NCI-H1417 treated with DMSO at 0.1 percent for 48 hours (cell line): ENCODE measurements around the gene PSME1.
"Not testable (repeated sequence)": the region's sequence is repeated elsewhere in the genome, so short reads cannot be mapped to it uniquely, and the experiment has no call there.

Experiments used
- DNase-seq: peaks from one replicate; lab custom pipeline; 2025; lab: John Stamatoyannopoulos, UW

The PSME1 gene

GRCh38 chr14:24105609-24106239 lies 30.3 kb upstream of the PSME1 start:
- DNase-seq = not testable (repeated sequence)

- DNase-seq = no peak
These were observed 29.2 kb upstream of the PSME1 start for GRCh38 chr14:24106672-24107271.

- no peak for DNase-seq
These were observed 27.6 kb upstream of the PSME1 start for GRCh38 chr14:24108336-24108874.

DNA sequence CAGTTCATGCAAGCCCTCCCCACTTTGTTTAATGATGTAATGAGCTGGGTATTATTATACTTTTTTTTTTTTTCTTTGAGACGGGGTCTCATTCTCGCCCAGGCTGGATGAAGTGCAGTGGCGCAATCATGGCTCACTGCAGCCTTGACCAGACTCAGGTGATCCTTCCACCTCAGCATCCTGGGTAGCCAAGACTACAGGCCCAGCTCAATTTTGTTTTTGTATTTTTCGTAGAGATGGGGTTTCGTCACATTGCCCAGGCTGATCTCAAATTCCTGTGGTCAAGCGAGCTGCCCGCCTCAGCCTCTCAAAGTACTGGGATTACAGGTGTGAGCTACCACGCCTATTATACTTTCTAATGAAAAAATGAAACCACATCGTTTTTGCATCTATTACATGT lies 25.9 kb upstream of the PSME1 start:
- no peak for DNase-seq

- DNase-seq = no peak
These were observed 25.5 kb upstream of the PSME1 start for GRCh38 chr14:24110523-24110922.

GRCh38 chr14:24113379-24113800 lies 22.6 kb upstream of the PSME1 start:
- DNase-seq = no peak

DNA sequence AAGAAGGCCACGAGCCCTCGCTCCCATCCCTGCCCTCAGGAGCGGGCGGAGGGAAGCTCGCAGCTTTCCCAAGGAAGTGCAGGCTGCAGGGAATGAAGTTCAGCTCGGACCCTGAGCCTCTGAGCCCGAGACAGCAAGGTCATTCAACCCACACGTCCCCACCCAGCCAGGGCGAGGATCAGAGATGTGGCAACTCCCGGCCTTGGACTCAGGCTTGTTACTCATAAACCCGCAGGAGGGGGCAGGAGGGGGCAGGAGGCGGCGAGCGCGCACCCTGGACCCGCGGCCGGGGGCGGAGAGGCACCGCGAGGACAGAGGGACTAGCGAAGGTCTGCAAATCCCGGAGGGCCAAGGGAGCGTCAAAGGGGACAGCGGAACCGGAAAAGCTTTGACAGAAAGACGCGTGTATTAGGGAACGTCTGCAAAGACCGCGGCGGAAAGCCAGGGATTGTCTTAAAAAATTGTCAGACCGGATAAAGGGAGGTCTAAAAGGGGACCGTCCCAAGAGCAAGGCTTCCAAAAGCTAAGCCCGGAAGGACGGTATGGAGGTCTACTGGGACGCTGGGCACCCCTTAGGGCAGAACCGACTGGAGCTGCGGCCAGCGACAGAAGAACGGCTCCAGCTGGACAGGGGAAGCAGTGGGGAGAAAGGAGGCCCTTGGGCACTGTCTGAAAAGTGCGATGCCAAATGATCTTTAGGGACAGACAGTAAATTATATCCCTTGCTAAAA lies 22.0 kb upstream of the PSME1 start:
- peak; percentile 86 for DNase-seq

GRCh38 chr14:24114532-24115421 lies 21.2 kb upstream of the PSME1 start, which contains the start of the genes DCAF11 and NRL:
Gene DCAF11, plus strand, starts transcription at chr14:24114777. Its CDS starts 818 bp downstream, at chr14:24115595.
Gene NRL, minus strand, starts transcription at chr14:24114949. Its CDS starts 32,101 bp downstream, at chr14:24082848.
- DNase-seq = peak; percentile 99

GRCh38 chr14:24115422-24116127 lies 20.4 kb upstream of the PSME1 start:
- no peak for DNase-seq

GRCh38 chr14:24116128-24116814 lies 19.7 kb upstream of the PSME1 start:
- no peak for DNase-seq

- DNase-seq = no peak
These were observed 18.8 kb upstream of the PSME1 start for GRCh38 chr14:24117179-24117578.

GRCh38 chr14:24119691-24120090 lies 16.3 kb upstream of the PSME1 start:
- no peak for DNase-seq

DNA sequence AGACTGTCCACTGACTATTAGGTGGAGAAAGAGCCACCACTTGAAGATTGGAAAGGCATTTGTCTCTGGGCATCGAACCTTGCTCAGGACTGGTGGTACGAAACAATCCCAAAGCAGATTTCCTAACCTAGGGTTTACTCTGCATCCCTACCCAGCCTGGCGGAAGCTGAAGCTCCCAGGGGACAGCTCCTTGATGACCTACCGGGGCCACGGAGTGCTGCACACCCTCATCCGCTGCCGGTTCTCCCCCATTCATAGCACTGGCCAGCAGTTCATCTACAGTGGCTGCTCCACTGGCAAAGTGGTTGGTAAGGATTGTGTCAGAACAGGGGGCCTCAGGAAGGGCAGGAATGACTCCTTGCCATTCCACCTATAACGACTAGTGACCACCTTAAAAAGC lies 14.8 kb upstream of the PSME1 start:
- DNase-seq = no peak

DNA sequence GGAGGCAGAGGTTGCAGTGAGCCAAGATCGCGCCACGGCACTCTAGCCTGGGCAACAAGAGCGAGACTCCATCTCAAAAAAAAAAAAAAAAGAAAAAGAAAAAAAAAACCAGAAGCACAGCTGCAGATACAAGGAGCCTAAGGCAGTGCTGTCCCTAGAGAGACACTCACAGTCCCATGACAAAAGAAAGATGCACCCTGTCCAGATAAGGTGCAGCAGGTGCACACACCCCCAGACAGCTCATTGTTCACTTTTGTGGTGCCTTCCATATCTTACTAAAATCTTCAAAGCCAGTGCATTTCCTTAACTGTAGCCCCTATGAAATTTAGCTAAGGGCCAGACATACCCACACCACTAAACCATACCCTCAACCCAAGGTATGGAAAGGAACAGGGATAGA lies 13.6 kb upstream of the PSME1 start:
- DNase-seq = no peak

- no peak for DNase-seq
These were observed 13.1 kb upstream of the PSME1 start for GRCh38 chr14:24122898-24123297.

GRCh38 chr14:24123424-24124417 lies 12.3 kb upstream of the PSME1 start:
- no peak for DNase-seq

DNA sequence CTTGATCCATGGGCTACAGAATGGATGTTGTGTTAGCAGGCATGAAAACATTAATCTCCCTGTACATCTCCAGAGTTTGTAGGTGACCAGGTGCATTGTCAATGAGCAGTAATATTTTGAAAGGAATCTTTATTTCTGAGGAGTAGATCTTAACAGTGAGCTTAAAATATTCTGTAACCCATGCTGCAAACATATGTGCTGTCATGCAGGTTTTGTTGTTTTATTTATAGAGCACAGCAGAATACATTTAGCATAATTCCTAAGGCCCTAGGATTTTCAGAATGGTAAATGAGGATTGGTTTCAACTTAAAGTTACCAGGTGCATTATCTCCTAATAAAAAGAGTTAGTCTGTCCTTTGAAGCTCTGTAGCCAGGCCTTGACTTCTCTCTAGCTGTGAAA lies 9.1 kb upstream of the PSME1 start:
- no peak for DNase-seq

- no peak for DNase-seq
These were observed 8.3 kb upstream of the PSME1 start for GRCh38 chr14:24127673-24128072.

GRCh38 chr14:24129410-24129998 lies 6.5 kb upstream of the PSME1 start:
- no peak for DNase-seq
